Ovary (tissue), 9 donors: ENCODE results near the gene C2orf78. TPM values are rescaled to one million over a fixed set of nuclear protein-coding genes. Genes with fewer than 3 reads are reported as not detected.

Experiments
- DNase-seq, 5 donors: peaks; one replicate each; pipeline ENCODE4 v3.0.0-alpha.2; 2019 to 2020
- H3K27ac ChIP-seq, 2 donors: fragments of 200-600 bp; one replicate each; pipeline versions ENCODE4 v1.5.1 to v1.8.0; 2019 to 2022
- H3K27me3 ChIP-seq: fragments of 200-600 bp; one replicate; pipeline ENCODE4 v1.8.0; 2022
- H3K36me3 ChIP-seq: fragments of 200-600 bp; sonication (generic); one replicate; pipeline ENCODE4 v1.5.1; 2019
- H3K4me1 ChIP-seq: one replicate; pipeline ENCODE4 v1.8.1; 2013; ENCODE audit warnings: mild to moderate bottlenecking, moderate library complexity; ENCODE audit not compliant: insufficient read depth
- H3K4me3 ChIP-seq: fragments of 200-600 bp; sonication (generic); one replicate; pipeline ENCODE4 v1.5.1; 2017
- H3K9me3 ChIP-seq, 2 donors: fragments of 200-600 bp in 1 of 2; sonication (generic) in 1 of 2; one replicate each; pipeline versions ENCODE4 v1.5.1 to v1.8.1; 2013 to 2019; ENCODE audit warnings: mild to moderate bottlenecking in 1 of 2, moderate library complexity in 1 of 2
- EP300 ChIP-seq: sonication (generic); formaldehyde crosslinking; IDR thresholded peaks from one replicate; pipeline ENCODE4 v1.6.1; 2017; ENCODE audit warnings: antibody characterized with exemption
- POLR2A ChIP-seq: fragments of 450-650 bp; IDR thresholded peaks from one replicate; pipeline ENCODE4 v1.6.1; 2017; ENCODE audit warnings: antibody characterized with exemption, mild to moderate bottlenecking, moderate library complexity
- WGBS, 3 donors: extraction: QIAGEN DNeasy Blood & Tissue Kit in 1 of 3; methylation state at CpG; one replicate each; pipeline versions ENCODE4 v1.1.5 to v1.1.7; 2013 to 2017; 5-methylcytosine and 5-hydroxymethylcytosine counted together
- intact Hi-C, 4 donors: fragments of 100-400 bp; cut with DNase I; formaldehyde crosslinking; loops; one replicate each; pipeline versions ENCODE4 v1.11.0 to v1.15.1; 2022 to 2023
- polyA plus RNA-seq, 2 donors: library from polyadenylated mRNA; stranded (reverse); fragments of 200-250 nt in 1 of 2; fragments of 350-450 nt in 1 of 2; fragmentation: Illumina TruSeq in 1 of 2; extraction: RNeasy Lipid Tissue Mini Kit (QIAGEN cat#74804) in 1 of 2; gene quantifications; one replicate each; pipeline ENCODE4 v1.2.3, GENCODE V29; 2013 to 2014
- total RNA-seq, 7 donors: library from RNA; depleted of rRNA in 2 of 7; stranded (reverse); fragments of >200 nt in 2 of 7; fragmentation: NEBNext Ultra II Directional in 3 of 7; extraction: Animal tissue kit (Norgen Biotek cat#: 25700) in 3 of 7; gene quantifications; one replicate each; pipeline versions ENCODE4 v1.1.0 to v1.2.4, GENCODE V29; 2016 to 2023
- TF ChIP-seq, protein P1 (sequence below), 3 donors: fragments of 450-650 bp in 2 of 3; fragments of 200-600 bp in 1 of 3; IDR thresholded peaks; one replicate each; pipeline versions ENCODE4 v1.5.1 to v1.8.0; 2016 to 2022; ENCODE audit warnings: antibody characterized with exemption in 3 of 3, mild to moderate bottlenecking in 1 of 3
- donor health status: DM: no; HTN: no; CAD: no; lungs with moderate emphysema.
- donor health status: DM: no; HTN: no; CAD: no.
- donor health status: Bipolar disorder and iron deficiency.
- donor health status: DM: yes; HTN: yes; CAD: no.
- donor health status: DM: no; HTN: no; CAD: no.
- donor health status: DM: yes; HTN: yes; CAD: no.

Gene C2orf78
- total and polyA plus RNA-seq, 9 donors = not detected

GRCh38 chr2:73837847-73838585 lies 54.0 kb downstream of the C2orf78 start:
- TF ChIP-seq EP300 (no peak), POLR2A (no peak)
- TF ChIP-seq, protein P1, sequence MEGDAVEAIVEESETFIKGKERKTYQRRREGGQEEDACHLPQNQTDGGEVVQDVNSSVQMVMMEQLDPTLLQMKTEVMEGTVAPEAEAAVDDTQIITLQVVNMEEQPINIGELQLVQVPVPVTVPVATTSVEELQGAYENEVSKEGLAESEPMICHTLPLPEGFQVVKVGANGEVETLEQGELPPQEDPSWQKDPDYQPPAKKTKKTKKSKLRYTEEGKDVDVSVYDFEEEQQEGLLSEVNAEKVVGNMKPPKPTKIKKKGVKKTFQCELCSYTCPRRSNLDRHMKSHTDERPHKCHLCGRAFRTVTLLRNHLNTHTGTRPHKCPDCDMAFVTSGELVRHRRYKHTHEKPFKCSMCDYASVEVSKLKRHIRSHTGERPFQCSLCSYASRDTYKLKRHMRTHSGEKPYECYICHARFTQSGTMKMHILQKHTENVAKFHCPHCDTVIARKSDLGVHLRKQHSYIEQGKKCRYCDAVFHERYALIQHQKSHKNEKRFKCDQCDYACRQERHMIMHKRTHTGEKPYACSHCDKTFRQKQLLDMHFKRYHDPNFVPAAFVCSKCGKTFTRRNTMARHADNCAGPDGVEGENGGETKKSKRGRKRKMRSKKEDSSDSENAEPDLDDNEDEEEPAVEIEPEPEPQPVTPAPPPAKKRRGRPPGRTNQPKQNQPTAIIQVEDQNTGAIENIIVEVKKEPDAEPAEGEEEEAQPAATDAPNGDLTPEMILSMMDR (IDR thresholded peaks at IDR 0.05) = no peak
- intact Hi-C loops = loop anchor here in 1 of 4 donors (10.0 kb wide), 1 partner anchor 87 kb away; the partner anchor contains the start of gene DGUOK
- no peaks in the 10 kb centered on the region for H3K27me3 ChIP-seq
- WGBS, 3 donors = 86 to 90% (median 89%) methylated on average over 4 of the region's 4 CpGs
- DNase-seq = no peak
- no peak overlapping the region for H3K4me3 ChIP-seq
- H3K36me3 ChIP-seq = no peaks in the 10 kb centered on the region
- no peaks in the 10 kb centered on the region for H3K4me1 ChIP-seq
- H3K27ac ChIP-seq = no peak overlapping the region
- H3K9me3 ChIP-seq = no peaks in the 10 kb centered on the region

DNA sequence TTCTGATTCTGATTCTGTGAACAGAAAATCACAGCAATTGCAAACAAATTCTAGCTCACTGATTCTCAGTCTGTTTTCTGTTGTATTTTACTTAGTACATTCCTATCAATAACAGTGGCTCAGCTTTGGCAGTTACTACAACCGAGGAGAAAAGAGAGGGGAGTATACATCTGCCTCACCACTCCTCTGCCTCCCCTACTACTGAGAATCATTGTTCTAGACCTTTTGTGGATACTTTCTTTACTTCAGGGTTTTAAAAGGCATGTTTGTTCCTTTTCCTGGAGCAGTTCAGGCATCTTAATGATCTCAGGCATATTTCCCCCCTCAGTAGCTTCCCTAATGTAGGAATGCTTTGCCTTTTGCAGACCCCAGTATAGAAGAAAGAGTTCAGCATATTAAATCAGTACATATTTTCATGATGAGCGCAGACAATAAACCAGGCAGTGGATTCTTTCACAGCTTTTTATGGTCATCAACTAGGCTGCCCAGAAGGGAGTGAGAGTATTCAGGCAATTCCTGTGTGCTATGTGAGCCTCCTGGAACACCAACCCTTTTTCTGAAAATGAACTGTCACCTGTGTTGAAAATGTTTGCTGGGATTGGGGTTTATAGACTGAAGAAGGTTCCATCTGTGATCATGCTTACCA lies 55.0 kb downstream of the C2orf78 start:
- 28 to 40% (median 32%) methylated on average over 2 of the region's 2 CpGs for WGBS, 3 donors
- intact Hi-C loops = loop anchor here in 1 of 4 donors (10.0 kb wide), 1 partner anchor 86 kb away; the partner anchor contains the start of gene DGUOK
- H3K27me3 ChIP-seq = no peaks in the 10 kb centered on the region
- no peaks in the 10 kb centered on the region for H3K9me3 ChIP-seq
- H3K36me3 ChIP-seq = no peaks in the 10 kb centered on the region
- H3K4me3 ChIP-seq = no peak overlapping the region
- H3K27ac ChIP-seq = no peak overlapping the region
- TF ChIP-seq EP300 (no peak), POLR2A (no peak)
- TF ChIP-seq, protein P1 (IDR thresholded peaks at IDR 0.05) = no peak
- no peaks in the 10 kb centered on the region for H3K4me1 ChIP-seq
- no peak for DNase-seq

- WGBS, 3 donors = 62 to 68% (median 62%) methylated on average over 3 of the region's 3 CpGs
- DNase-seq = no peak
- Histone ChIP-seq H3K9me3 (no peaks in the 10 kb centered on the region), H3K4me1 (no peaks in the 10 kb centered on the region), H3K27me3 (no peaks in the 10 kb centered on the region), H3K36me3 (no peaks in the 10 kb centered on the region), H3K27ac (no peak overlapping the region), H3K4me3 (no peak overlapping the region)
- intact Hi-C loops = loop anchor here in 1 of 4 donors (10.0 kb wide), 1 partner anchor 85 kb away; the partner anchor contains the start of gene DGUOK
- TF ChIP-seq, protein P1 (IDR thresholded peaks at IDR 0.05) = no peak
- TF ChIP-seq POLR2A (no peak), EP300 (no peak)
Observed at GRCh38 chr2:73839653-73840411, 55.8 kb downstream of the C2orf78 start.

DNA sequence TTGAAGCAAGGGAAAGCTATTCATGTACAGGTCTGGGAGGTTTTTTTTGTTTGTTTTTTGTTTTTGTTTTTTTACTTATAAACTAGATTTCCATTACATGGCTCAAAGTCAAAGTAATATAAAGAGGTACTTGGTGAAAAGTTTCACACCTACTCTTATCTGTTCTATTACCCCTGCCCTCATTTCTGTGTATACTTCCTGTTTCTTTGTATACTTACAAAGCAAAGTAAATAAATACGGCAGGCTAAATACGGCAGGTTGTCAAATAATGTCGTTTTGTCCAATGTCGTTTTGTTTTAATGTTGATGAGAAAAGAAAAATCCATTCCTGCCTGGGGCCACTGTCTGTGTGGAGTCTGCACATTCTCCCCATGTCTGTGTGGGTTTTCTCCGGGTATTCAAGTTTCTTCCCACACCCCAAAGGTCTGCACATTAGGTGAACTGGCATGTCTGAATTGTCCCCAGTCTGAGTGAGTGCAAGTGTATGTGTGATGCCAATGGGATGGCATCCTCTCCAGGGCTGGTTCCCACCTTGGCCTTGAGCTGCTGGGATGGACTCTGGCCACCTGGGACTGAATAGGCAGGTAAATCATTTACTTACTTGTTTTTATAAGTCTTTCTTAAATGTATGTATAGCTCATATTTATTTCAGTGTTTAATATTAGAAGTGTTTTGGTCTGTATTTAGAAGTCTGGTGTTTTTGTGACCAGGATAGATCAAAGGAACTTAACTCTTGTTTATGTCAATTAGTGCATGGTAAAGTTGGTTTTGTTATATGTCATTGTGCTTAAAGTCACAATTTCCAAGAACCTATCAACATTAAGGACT lies 58.1 kb downstream of the C2orf78 start:
- no peak for DNase-seq
- TF ChIP-seq POLR2A = no peak
- TF ChIP-seq, protein P1 (IDR thresholded peaks at IDR 0.05) = no peak
- TF ChIP-seq EP300 = no peak
- Histone ChIP-seq H3K4me1 (no peaks in the 10 kb centered on the region), H3K9me3 (no peaks in the 10 kb centered on the region), H3K27ac (no peak overlapping the region), H3K4me3 (no peak overlapping the region), H3K27me3 (no peaks in the 10 kb centered on the region), H3K36me3 (no peaks in the 10 kb centered on the region)
- intact Hi-C loops = no loop called here
- WGBS, 3 donors = 84 to 87% (median 85%) methylated on average over 5 of the region's 5 CpGs
